ENCODE data around the gene ESAM. TPM values are rescaled to one million over a fixed set of nuclear protein-coding genes. Genes with fewer than 3 reads are reported as not detected.

ESAM gene
- total and polyA plus RNA-seq, 2 of the 8 experiments (the other 6 are each of a cell fraction or from before 2014, with no cell fraction given), result 0.09 TPM; not detected in 1

- peak; percentile 82 for TF ChIP-seq CTBP2 (IDR thresholded peaks at IDR 0.05; ENCODE audit: borderline replicate concordance, insufficient read depth, insufficient read length, low read length)
Measured at GRCh38 chr11:124761301-124762104, 587 bp downstream of the ESAM start (continued).
